HFFc6 (cell line): ENCODE results near the gene HAVCR2. TPM values are rescaled to one million over a fixed set of nuclear protein-coding genes. Genes with fewer than 3 reads are reported as not detected.
"Not testable (repeated sequence)": the region's sequence is repeated elsewhere in the genome, so short reads cannot be mapped to it uniquely, and the experiment has no call there.

ENCODE experiments used
- DNase-seq: peaks from one replicate; pipeline ENCODE4 v3.0.0-alpha.2; 2018
- H3K27ac Mint-ChIP-seq: 2 replicates; pipeline ENCODE4 v1.8.0; 2020; ENCODE audit warnings: mild to moderate bottlenecking, mixed read lengths
- H3K27me3 Mint-ChIP-seq: 2 replicates; pipeline ENCODE4 v1.8.0; 2021; ENCODE audit warnings: mild to moderate bottlenecking, moderate library complexity, mixed read lengths; ENCODE audit not compliant: insufficient read depth
- H3K36me3 Mint-ChIP-seq: 2 replicates; pipeline ENCODE4 v1.8.0; 2021; ENCODE audit warnings: low read depth, mixed read lengths
- H3K4me1 Mint-ChIP-seq: 2 replicates; pipeline ENCODE4 v1.8.0; 2020; ENCODE audit warnings: low read depth, mixed read lengths
- H3K4me3 Mint-ChIP-seq: 2 replicates; pipeline ENCODE4 v1.8.0; 2020; ENCODE audit warnings: mild to moderate bottlenecking, moderate library complexity, mixed read lengths
- H3K9me3 Mint-ChIP-seq: 2 replicates; pipeline ENCODE4 v1.8.0; 2020; ENCODE audit warnings: mild to moderate bottlenecking, mixed read lengths
- CTCF ChIP-seq: fragments of 200-600 bp; sonication (generic); IDR thresholded peaks from 2 replicates; pipeline ENCODE4 v1.5.0; 2021; ENCODE audit warnings: antibody characterized with exemption, mild to moderate bottlenecking
- total RNA-seq, 6 experiments: library from RNA; stranded (reverse); fragmentation: NEBNext Ultra II Directional; extraction: Animal tissue kit (Norgen Biotek cat#: 25700); gene quantifications; 2 replicates in 1 of 6; 3 replicates in 5 of 6; pipeline ENCODE4 v1.2.3, GENCODE V29; 2021

The HAVCR2 gene
- total RNA-seq, 6 experiments from 2014 or later: 0.07 TPM; not detected in 5

DNA sequence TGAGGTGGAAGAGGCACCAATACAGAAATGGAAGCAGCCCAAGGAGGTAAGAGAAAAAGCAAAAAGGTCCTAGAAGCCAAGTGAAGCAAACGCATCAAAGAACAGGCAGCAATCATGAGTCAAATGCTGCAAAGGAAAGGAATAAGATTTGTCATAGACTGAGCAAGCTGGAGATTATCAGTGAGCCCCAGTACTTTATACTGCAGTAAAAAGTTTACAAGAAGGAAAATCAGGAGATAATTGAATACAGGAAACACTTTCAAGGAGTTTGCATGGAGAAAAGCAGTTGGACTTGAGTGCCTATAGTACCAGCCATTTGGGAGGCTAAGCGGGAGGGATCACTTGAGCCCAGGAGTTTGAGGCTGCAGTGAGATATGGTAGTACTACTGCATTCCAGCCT, 42.8 kb downstream of the HAVCR2 start:
- TF ChIP-seq CTCF: no peak
- H3K4me1 Mint-ChIP-seq: no peaks in the 10 kb centered on the region
- H3K36me3 Mint-ChIP-seq: no peaks in the 10 kb centered on the region
- no peaks in the 10 kb centered on the region; the same call in none of the 2 replicates for H3K27me3 Mint-ChIP-seq
- H3K9me3 Mint-ChIP-seq: peaks cover 21% of the 10 kb centered on the region; the same call in 1 of the 2 replicates
- no peak overlapping the region for H3K27ac Mint-ChIP-seq
- DNase-seq: no peak
- no peak overlapping the region for H3K4me3 Mint-ChIP-seq

GRCh38 chr5:157063776-157064430, 44.9 kb downstream of the HAVCR2 start:
- Mint-ChIP-seq H3K27ac (no peak overlapping the region), H3K4me3 (no peak overlapping the region)
- DNase-seq: no peak

DNA sequence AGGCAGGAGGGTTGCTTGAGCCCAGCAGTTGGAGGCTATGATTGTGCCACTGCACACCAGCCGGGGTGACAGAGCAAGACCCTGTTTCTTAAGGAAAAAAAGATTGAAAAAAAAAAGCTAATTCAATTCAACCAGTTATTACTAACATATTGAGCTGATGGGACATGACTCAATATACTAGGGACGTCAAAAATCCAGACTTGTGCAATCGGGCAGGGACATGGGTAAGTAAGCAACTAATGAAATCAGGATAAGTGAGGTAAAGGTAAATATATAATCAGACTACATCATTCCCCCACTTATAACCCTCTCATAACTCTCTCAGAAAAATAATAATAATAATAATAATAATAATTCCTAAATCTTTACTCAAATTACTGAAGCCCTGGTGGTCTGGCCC, 49.0 kb downstream of the HAVCR2 start:
- no peaks in the 10 kb centered on the region for H3K4me1 Mint-ChIP-seq
- no peak for DNase-seq
- TF ChIP-seq CTCF: no peak

More at GRCh38 chr5:157063776-157064430, 44.9 kb downstream of the HAVCR2 start:
- Mint-ChIP-seq H3K4me1 (no peaks in the 10 kb centered on the region), H3K36me3 (no peaks in the 10 kb centered on the region), H3K9me3 (peaks cover 27% of the 10 kb centered on the region; the same call in 1 of the 2 replicates), H3K27me3 (no peaks in the 10 kb centered on the region; the same call in 1 of the 2 replicates)
- no peak for TF ChIP-seq CTCF

DNA sequence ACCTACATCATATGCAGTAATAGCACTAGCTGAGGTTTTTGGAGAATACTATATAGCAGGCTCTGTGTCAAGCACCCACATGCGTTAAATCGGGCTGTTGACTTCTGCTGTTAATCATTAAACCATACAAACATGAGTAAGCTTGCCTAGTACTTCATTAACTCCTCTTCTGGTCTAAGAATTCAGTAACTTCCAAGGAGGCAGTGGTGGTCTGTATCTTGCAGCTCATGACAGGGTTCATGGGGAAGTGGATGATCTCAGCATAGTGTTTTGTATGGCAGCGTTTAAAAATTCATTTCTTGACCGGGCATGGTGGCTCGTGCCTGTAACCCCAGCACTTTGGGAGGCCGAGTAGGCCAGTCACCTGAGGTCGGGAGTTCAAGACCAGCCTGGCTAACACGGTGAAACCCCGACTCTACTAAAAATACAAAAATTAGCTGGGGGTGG, 49.7 kb downstream of the HAVCR2 start, which contains the start of gene HAVCR1:
TSS of gene HAVCR1 (minus strand) at position 24 of the 447 bp plus-strand sequence. CDS start 1,173 bp downstream, outside the sequence.
- Mint-ChIP-seq H3K27ac (no peak within 1 kb of the TSS), H3K4me3 (no peak within 1 kb of the TSS), H3K36me3 (no peaks in the 10 kb centered on the region), H3K27me3 (no peaks in the 10 kb centered on the region; the same call in none of the 2 replicates), H3K4me1 (no peaks in the 10 kb centered on the region), H3K9me3 (peaks cover 18% of the 10 kb centered on the region; the same call in 1 of the 2 replicates)
- TF ChIP-seq CTCF: no peak
- DNase-seq: no peak

More for the DNA sequence above, 49.0 kb downstream of the HAVCR2 start:
- no peak overlapping the region for H3K27ac Mint-ChIP-seq
- no peaks in the 10 kb centered on the region; the same call in none of the 2 replicates for H3K27me3 Mint-ChIP-seq
- peaks cover 21% of the 10 kb centered on the region; the same call in 1 of the 2 replicates for H3K9me3 Mint-ChIP-seq
- H3K4me3 Mint-ChIP-seq: no peak overlapping the region
- H3K36me3 Mint-ChIP-seq: no peaks in the 10 kb centered on the region

- no peak overlapping the region for H3K4me3 Mint-ChIP-seq
- H3K4me1 Mint-ChIP-seq: no peaks in the 10 kb centered on the region
Measured at GRCh38 chr5:157057459-157058370, 51.1 kb downstream of the HAVCR2 start.

DNA sequence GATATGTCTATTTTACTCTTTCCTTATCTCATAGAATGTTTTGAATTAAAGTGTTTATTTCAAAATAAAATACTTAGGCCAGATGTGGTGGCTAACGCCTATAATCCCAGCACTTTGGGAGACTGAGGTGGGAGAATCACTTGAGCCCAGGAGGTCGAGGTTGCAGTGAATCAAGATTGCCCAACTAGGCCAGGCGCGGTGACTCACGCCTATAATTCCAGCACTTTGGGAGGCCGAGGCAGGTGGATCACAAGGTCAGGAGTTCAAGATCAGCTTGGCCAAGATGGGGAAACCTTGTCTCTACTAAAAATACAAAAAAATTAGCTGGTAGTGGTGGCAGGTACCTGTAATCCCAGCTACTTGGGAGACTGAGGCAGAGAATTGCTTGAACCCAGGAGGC, 52.0 kb downstream of the HAVCR2 start:
- H3K27ac Mint-ChIP-seq, H3K4me1 Mint-ChIP-seq, H3K36me3 Mint-ChIP-seq, H3K4me3 Mint-ChIP-seq, H3K27me3 Mint-ChIP-seq, DNase-seq: not testable (repeated sequence)
- peaks cover 16% of the 10 kb centered on the region for H3K9me3 Mint-ChIP-seq

More at GRCh38 chr5:157057459-157058370, 51.1 kb downstream of the HAVCR2 start:
- no peak for TF ChIP-seq CTCF
- H3K9me3 Mint-ChIP-seq: peaks cover 14% of the 10 kb centered on the region; the same call in 1 of the 2 replicates
- H3K36me3 Mint-ChIP-seq: no peaks in the 10 kb centered on the region
- H3K27me3 Mint-ChIP-seq: no peaks in the 10 kb centered on the region; the same call in none of the 2 replicates
- no peak for DNase-seq
- no peak overlapping the region for H3K27ac Mint-ChIP-seq
